ENCODE measurements around the gene CLK4.
"Not testable (repeated sequence)": the region's sequence is repeated elsewhere in the genome, so short reads cannot be mapped to it uniquely, and the experiment has no call there.

Gene CLK4

DNA sequence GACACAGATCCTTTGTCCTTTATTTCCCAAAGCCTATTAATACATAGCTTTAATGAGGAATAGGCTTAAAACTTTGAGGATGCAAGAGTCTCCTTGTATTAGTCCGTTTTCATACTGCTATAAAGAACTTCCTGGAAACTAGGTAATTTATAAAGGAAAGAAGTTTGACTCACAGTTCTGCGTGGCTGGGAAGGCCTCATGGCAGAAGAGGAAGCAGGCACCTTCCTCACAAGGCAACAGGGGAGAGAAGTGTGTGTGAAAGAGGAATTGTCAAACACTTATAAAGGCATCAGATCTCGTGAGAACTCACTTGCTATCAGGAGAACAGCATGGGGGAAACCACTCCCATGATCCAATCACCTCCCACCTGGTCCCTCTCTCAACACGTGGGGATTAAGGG lies 5.4 kb upstream of the CLK4 start:
- DNase-seq, result no peak

DNA sequence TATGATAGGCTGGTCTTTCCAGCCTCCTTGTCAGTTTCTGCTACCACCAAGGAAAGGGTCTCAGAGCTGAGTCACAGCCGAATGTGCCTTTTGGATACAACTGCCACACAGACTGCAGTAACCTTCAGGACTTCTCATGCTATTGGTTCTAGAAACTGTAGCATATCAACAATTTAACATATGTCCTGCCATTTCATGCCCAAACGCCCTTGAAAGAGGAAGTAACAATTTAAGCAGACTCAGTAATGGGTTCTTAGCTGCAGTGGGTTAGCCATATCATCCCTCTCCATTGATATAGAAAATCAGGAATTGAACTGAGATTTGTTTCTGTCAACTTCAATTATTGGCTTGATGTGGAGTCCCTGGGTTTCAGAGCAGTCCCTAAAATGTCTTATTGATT lies 4.1 kb upstream of the CLK4 start:
- no peak for DNase-seq

DNA sequence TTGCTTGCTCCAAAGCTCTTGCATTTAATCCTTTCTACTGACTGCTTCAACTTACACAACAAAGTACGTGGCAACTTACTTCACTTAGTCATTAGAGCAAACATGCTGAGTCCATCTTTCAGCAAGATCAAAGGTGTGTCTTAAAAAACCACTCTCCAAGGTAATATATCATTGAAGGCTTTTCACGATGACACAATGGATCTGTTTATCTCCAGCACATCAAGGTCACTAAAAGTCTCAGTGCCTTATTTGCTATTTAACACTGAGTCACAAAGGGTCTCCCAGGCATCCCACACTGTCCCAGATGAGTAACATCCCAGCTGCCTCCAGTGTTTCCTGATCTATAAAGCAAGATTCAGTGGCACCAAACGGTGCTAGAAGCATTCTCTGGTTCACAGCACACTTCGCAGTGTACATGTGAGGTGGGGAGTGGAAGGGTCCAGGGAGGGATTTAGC lies 3.7 kb upstream of the CLK4 start:
- no peak for DNase-seq

DNA sequence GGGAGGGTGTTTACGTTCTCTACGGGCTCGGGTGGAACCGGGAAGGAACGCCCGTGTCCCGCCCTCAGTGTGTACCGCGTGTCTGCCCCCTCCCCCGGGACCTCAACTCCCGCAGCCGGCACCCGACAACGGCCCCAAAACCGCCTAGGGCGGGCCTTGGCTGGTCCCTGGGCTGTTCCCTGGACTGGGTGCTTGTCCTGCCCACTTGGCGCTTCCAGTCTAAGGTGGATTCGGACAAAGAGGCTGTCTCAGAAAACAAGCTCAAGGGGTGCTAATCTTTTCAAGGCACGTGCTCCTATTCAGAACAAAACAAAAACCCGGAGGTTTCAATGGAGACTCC lies 379 bp upstream of the CLK4 start:
- DNase-seq, result no peak

DNA sequence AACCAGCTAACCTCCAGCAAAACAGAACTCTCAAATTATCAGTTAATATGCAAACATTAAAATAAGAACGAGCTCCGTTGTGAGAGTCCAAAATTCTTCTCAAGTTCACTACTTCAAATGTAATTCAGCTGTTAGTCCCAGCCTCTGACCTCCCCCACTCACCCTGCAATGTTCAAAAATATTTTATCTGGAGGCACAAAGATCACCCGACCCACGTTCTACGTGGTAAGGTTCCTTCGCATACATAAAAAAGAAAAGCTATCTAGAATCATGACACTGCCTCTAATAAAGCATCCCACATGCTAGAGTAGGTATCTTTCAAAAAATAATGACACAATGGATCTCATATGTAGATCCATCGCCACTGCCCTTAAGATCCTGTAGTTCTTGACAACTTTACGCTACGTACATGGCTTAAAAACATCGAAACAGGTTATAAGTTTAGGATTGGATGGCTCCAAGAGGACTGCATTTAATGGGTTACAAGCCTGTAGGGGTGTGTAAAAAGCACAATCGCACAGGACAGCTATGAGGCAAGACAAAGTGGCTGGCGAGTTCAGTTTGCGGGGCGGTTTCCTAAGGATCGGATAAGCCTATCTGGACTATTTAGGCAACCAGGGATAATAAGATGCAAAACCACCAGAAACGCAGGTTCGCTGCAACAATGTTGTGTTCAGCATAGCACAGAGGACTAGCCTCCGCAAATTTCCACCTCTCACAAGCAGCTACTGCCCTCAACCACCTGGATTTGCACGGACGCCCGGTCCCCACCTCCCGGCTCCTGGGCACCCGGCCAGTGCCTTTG lies 969 bp downstream of the CLK4 start:
- DNase-seq, result peak; percentile 29

DNA sequence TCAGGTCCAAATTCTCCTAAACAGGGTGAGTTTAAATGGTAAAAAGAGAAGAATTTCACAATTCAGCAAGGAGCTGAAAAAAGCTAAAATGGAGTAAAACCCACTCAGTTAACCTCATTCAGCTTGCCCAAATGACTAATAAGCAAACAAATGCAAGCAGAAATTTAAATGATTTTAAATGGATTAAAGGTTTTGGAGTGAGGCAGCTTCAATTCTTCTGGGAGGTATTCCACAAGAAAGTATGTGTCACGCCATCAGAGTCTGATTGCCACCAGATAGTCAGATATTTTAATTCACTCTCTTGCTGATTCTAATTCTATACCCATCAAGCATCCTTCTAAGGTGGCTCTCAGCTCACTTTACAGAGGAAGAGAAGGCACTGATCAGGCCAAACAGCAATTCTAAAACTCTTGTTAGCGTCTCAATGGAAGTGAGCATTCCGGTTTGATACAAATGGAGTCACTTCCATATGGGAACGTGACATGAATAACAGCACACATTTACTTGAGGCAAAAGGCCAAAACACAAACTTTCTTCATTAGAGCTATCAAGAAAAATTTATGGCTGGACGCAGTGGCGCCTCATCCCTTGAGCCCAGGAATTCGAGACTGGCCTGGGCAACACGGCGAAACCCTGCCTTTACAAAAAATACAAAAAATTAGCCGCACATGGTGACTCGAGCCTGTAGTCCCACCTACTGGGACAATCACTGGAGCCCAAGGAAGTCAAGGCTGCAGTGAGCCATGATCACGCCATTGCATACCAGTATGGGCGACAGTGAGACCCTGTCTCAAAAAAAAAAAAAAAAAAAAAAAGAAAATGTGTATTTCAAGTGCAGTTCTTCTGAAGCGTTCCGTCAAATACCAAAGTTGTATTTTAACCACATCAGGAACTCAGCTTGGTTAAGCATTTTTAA lies 2.0 kb downstream of the CLK4 start:
- DNase-seq, result peak; percentile 5

DNA sequence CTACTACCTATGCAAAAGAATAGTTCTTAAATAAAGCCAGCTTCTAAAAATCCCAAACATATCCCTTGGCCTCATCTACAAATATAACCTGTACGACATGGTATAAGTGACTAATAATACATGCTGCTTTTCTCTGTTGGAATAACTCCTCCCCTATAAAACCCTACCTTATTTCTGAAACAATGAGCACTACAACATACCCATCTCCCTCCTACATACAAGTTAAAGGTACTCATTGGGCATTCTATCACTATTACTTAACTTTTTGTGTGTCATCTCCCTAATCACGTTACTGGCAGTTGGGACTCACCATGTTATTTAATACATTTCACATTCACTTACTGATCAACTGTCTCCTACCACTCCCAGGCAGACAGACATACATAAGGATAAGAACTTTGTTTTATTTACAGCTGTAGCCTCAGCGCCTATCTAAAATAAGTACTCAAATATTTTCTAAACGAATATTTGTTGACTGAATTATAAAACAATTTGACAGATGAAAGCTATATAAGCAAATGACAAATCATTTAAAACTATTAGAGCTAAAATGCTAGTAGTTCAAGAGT lies 4.1 kb downstream of the CLK4 start:
- DNase-seq, result no peak

DNA sequence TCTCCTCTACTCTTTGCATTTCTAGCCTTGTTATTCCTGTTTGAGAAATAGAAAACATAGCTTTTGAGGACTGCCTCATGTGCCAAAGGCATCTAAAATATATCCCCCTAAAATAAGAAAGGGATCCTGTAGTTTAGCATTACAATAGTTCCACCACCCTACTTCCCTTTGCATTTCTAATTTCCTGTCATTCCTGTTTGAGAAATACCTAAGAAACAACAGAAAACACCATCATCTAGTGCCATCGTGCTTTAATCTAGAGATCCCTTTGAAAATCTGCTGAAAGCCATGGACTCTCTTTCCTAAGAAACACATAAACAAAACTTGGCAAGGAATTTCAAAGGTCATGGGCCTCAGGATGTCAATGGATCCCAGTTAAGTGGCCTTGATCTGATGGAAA lies 7.5 kb downstream of the CLK4 start:
- no peak for DNase-seq

DNA sequence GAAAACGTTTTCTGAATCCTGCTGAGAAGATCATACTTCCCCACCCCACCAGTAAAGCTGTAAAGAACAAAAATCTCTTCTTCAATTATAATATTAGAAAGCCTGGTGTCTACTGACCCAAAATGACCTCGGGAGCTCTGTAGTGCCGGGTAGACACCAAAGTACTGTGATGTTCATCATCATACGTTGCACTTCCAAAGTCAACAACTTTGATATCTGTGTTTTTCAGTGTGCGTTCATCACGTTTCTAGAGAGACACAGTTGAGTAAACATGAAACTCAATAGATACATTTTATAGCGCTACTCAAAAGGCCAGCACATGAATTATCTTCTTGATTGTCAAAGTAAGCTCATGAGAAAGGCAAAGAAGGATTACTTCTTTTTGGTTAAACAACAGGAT lies 14.6 kb downstream of the CLK4 start:
- DNase-seq, result no peak

DNA sequence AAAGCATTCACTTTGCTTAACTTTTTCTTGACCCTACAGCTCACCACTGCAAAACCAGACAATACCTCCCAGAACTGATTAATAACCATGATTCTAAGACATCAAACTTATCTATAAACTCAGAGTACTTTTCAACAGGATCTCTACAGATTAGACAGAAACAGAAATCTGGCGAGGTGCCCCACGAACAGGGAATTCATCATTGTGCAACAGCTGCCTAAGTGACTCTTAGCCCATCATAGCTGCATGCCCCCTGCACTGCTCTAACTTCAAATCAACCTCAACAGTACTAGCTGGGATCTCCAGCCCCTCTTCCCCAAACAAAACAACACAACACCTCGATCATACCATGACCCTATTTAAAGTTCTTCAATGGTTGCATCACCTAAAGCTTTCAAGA lies 20.6 kb downstream of the CLK4 start:
- no peak for DNase-seq

DNA sequence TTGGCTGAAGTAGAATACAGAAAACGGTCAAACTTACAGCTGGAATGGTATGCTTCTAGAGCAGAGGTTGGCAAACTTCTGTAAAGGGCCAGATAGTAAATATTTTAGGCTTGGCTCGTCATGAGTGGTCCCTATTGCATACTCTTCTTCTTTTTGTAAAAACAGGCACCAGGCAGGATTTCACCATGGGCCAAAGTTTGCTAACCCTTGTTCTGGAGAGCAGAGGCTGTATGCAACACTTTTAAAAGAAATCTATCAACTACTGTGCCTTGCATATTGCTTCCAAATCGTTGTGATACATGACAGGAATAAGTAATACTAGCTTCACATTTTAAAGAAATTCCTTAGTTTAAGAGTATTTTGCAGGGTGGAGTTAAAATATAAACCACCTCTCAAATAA lies 21.1 kb downstream of the CLK4 start:
- no peak for DNase-seq

DNA sequence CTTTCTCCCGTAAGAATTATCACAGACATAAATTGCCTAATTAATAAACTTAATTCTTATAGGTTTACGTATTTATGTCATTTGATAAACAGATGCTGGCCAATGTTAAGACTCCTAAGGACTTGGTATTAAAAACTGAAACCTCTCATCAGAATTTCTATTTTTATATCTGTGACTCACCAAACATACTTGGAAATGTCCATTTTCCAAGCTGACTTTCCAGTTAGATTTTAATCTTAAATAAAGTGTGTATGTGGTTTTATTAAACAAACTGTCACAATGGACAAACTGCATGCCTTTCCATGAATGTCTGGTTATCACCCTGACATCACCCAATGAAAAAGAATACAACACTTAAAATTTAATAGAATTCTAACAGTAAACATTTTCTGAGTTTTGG lies 24.1 kb downstream of the CLK4 start:
- DNase-seq, result no peak

DNA sequence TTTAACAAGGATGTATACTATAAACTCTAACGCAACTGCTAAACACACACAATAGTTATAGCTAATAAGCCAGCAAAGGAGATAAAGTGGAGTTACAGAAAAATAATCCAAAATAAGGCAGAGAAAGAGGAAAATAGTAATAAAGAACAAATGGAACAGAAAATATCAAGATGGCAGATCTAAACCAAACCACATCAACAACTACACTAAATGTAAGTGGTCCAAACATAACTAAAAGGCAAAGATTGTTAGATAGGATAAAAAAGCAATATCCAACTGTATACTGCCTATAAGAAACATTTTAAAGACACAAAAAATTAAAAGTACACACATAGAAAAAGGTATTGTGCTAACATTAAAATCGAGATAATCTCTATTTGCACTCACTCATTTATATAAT lies 31.1 kb downstream of the CLK4 start:
- DNase-seq, result no peak

DNA sequence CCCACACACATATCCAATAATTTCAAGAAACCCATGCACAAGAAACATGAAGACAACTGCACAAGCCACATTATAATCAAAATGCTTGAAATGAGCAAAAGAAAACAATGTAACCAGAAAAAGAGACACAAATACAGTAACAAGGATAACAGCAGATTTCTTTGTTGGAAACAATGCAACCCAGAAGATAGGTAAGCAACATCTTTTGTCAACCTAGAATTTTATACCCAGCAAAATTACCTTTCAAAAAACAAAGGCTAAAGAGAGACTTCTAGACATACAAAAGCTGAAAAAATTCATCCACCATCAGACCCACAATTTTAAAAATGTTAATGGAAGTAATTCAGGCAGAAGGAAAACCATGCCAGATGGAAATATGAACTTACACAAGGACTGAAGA lies 31.7 kb downstream of the CLK4 start:
- DNase-seq, result no peak

DNA sequence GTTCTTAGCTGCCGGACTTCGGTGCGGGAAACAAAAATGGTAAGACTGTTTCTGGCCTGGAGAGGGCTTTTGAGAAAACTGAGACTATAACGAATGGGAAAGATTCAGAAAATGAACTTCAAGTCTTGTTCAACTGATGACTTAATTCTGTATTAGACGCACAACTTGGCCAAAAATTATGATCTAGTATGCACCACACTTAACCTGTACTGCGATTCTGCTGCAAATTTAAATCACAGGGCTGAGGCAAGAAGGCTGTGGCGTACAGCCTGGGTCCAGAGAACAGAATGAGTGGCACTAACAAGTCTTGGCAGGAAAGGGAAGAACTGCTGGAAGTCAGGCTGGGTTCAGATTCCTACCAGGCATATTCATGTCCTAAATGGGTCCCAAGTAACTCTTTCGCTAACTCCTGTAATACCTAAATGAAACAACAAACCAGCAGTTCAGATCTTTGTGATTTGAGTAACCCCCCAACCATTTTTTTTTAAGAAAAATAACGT lies 35.9 kb downstream of the CLK4 start:
- DNase-seq, result no peak

DNA sequence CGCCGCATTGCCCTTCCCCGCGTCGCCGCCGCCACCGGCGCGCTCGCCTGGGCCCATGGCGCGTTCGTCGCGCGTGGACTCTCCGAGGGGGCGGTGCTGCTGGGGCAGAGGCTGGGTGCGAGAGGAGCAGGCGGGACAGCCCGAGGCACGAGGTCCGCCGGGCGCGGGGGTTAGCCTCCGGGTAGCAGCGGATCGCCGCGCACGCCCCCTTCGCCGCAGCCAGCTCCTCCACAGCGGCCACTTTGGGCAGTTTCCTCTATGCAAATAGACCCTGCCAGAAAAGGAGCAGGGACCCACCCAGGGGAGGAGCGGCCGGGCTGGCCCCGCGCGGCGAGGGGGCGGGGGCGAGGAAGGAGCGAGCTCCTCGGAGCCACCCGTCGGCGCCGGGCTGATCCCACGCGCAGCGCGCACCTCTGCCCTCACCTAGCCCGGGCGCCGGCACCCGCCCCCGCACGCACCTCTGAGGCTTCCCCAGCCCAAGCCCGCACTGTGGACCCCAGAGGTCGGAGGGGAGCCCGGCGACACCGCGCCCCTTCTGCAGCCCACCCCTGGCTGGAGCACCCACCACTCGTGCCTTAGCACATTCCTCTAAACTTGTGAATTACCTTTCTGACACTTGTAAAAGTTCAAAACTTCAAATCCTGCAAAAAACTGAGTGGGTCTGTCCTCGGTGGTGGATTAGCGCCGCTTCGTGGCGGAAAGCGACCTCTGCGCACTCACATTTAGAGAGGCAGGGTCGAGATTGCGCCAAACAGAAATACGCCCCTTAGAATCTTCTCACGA lies 36.5 kb downstream of the CLK4 start, which contains the start of gene COL23A1:
COL23A1 (minus strand) TSS at position 253 of the 783 bp plus-strand sequence.
- DNase-seq, result no peak

DNA sequence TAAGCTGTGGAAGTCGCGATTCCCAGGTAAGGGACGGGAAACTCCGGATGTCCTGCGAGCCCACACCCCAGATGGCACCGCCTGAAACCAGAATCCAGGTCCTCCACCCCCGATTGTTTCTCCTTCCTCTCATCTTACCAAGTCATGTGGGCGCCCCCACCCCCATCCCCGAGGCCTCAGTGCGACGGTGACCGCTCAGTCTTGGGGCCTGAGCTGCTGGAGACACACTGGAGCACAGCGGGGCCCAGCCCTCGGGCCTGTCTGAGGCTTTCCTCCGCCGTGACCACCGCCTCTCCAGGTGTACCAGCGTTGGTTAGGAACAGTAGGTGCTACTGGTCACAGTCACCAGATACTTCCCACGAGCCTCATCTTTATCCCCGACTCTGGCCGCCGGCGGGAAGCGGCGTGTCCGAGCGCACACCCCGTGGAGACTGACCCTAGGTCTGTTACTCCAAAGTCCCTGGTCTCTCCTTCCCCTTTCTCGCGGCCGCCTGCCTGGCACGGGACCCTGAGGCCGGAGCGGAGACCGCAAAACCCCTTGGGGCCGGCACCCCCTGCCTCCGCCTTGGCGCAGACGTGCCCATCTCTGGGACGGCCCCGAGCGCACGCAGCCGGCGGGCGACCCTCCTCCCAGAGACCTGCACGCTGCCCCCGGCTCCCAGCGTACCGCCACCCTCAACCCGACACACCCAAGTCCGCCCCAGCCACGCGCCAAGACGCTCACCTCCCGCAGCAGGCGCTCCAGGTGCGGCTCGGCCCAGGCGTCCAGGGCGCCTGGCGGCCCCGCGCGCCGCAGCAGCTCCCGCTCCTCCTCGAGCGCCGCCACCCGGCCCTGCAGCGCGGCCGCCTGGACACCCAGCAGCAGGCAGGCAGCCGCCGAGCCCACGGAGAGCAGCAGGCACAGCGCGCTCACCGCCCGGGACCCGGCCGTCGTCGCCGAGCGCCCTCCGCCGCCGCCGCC lies 37.4 kb downstream of the CLK4 start:
- DNase-seq, result no peak

DNA sequence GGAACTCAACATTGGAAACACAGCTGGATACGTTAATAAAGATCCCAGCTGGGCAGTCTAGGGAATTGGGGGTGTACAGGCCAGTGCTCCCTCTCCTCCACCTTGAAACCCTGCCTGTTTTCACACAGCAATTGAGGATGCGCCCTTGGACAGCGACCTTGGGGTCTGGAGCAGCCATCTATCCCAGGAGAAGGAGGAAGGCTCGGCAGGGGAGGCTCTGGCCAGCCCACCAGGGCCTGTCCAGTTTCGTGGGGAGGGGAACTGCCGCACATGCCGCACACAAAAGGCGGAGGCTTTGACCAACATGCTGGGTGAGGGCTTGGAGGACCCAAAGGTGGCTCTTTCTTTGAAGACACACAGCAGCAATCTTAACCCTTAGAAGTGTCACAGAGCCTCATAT lies 38.1 kb downstream of the CLK4 start:
- no peak for DNase-seq

DNA sequence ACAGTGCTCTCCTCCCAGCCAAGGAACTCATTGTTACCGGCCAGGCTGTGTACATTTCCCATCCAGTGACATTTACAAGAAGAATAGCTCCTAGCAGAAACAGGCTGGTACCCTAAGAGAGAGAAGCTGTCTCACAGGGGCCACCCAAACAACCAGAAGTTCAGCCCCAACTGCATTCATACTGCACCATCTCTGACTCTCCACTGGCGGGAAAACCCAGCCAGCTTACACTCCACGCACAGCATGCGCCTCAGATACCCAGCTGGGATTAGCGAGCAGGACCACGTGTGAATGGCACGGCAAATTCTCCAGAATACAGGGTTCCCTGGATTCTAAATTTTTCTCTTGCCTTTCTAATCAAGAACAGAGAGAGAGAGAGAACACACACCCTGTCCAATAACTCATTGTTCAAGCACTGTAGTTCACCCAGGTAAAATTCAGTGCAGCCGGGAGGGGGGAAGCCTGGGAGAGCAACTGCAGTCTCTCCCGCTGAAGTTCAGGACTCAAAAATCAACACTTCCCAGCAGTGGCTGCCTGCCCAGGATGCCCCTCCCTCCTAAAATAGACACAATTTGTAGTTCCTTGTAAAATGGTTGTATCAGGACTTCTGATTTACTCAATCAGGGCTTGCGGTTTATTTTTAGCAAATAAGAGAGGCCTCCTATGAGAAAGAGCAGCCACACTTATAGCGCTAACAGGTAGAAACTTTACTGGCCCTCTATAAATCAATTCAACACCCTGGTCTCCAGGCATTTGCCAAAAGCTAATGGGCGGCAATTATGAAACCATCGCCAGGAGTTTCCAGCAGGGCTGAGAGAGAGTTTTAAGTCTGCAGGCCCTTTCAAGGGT lies 38.9 kb downstream of the CLK4 start:
- no peak for DNase-seq

DNA sequence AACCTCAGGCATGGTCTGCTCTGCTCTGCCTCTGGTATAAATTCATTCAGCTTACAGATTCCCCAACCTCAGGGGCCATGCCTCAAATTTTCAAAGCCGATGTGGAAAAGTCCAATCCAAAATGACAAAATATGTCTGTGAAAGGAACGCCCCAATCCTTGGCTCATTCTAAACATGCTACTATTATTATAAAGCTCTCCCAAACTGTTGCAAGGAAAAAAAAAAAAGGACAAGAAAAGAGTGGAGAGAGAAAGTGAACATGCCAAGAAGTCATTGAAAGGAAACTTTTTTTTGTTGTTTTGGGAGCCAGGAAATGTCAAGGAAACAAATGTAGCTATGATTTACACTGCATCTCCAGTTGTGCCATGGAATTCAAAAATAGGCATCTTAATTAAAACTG lies 40.5 kb downstream of the CLK4 start:
- DNase-seq, result no peak

DNA sequence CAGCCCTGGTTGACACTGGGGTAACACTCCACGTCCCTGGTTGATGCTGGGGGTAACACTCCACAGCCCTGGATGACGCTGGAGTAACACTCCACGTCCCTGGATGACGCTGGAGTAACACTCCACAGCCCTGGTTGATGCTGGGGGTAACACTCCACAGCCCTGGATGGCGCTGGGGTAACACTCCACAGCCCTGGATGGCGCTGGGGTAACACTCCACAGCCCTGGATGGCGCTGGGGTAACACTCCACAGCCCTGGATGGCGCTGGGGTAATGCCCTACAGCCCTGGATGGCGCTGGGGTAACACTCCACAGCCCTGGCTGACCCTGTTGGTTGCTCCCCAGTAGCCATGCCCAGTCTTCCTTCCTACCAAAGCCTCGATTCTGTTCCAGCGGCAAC lies 41.4 kb downstream of the CLK4 start:
- not testable (repeated sequence) for DNase-seq

Data from HCEC 1CT (cell line).